Smooth muscle cell (in vitro differentiated cells): ENCODE data around the gene SMARCA1. TPM values are rescaled to one million over a fixed set of nuclear protein-coding genes. Genes with fewer than 3 reads are reported as not detected.

Source experiments
- DNase-seq: peaks from one replicate; lab custom pipeline; 2025; ENCODE audit not compliant: unreplicated experiment; lab: John Stamatoyannopoulos, UW
- H2AFZ ChIP-seq: fragments of 200-600 bp; sonication (generic); 2 replicates; pipeline ENCODE4 v1.6.0; 2016; ENCODE audit warnings: antibody characterized with exemption, low read depth, mild to moderate bottlenecking
- H3F3A ChIP-seq: fragments of 200-600 bp; sonication (generic); 2 replicates; pipeline ENCODE4 v1.6.0; 2017; ENCODE audit warnings: antibody characterized with exemption, low read depth
- H3K27ac ChIP-seq: fragments of 200-600 bp; sonication (generic); 2 replicates; pipeline ENCODE4 v1.5.1; 2016; ENCODE audit warnings: low read depth, mild to moderate bottlenecking
- H3K27me3 ChIP-seq: fragments of 200-600 bp; sonication (generic); 2 replicates; pipeline ENCODE4 v1.6.1; 2016; ENCODE audit warnings: low read depth, mild to moderate bottlenecking
- H3K36me3 ChIP-seq: fragments of 200-600 bp; sonication (generic); 2 replicates; pipeline ENCODE4 v1.5.1; 2016; ENCODE audit warnings: low read depth
- H3K4me1 ChIP-seq: fragments of 200-600 bp; sonication (generic); 2 replicates; pipeline ENCODE4 v1.5.1; 2016; ENCODE audit warnings: low read depth
- H3K4me2 ChIP-seq: fragments of 200-600 bp; sonication (generic); 2 replicates; pipeline ENCODE4 v1.6.0; 2016; ENCODE audit warnings: mild to moderate bottlenecking
- H3K4me3 ChIP-seq: fragments of 200-600 bp; sonication (generic); 2 replicates; pipeline ENCODE4 v1.5.1; 2016; ENCODE audit warnings: mild to moderate bottlenecking
- H3K79me2 ChIP-seq: fragments of 200-600 bp; sonication (generic); 2 replicates; pipeline ENCODE4 v1.6.0; 2016; ENCODE audit warnings: low read depth, mild to moderate bottlenecking
- H3K9ac ChIP-seq: fragments of 200-600 bp; sonication (generic); 2 replicates; pipeline ENCODE4 v1.6.0; 2016; ENCODE audit warnings: low read depth
- H3K9me3 ChIP-seq: fragments of 200-600 bp; sonication (generic); replicated peaks from 2 replicates; pipeline ENCODE4 v1.5.1; 2016; ENCODE audit warnings: low read depth
- H4K20me1 ChIP-seq: fragments of 200-600 bp; sonication (generic); 2 replicates; pipeline ENCODE4 v1.6.0; 2016; ENCODE audit warnings: low read depth
- WGBS: methylation state at CpG from one replicate; pipeline ENCODE4 v1.1.7; 2016; ENCODE audit warnings: low lambda C conversion rate; 5-methylcytosine and 5-hydroxymethylcytosine counted together
- polyA plus RNA-seq: library from polyadenylated mRNA; unstranded; fragments of >200 nt; fragmentation: Nextera tagmentation; extraction: Ambion mirVana; gene quantifications from 2 replicates; pipeline ENCODE4 v1.2.1, GENCODE V29; 2016
- total RNA-seq: library from RNA; depleted of rRNA; stranded (reverse); fragments of >200 nt; gene quantifications from 2 replicates; pipeline ENCODE4 v1.2.3, GENCODE V29; 2014
- TF ChIP-seq, protein P1 (sequence below): fragments of 200-600 bp; sonication (generic); IDR thresholded peaks from 2 replicates; pipeline ENCODE4 v1.5.1; 2017; ENCODE audit warnings: borderline replicate concordance, mild to moderate bottlenecking, antibody characterized with exemption; ENCODE audit not compliant: insufficient read depth, poor library complexity, severe bottlenecking

Gene SMARCA1
- total and polyA plus RNA-seq, 2 experiments from 2014 or later: 60.9 to 91.5 TPM

DNA sequence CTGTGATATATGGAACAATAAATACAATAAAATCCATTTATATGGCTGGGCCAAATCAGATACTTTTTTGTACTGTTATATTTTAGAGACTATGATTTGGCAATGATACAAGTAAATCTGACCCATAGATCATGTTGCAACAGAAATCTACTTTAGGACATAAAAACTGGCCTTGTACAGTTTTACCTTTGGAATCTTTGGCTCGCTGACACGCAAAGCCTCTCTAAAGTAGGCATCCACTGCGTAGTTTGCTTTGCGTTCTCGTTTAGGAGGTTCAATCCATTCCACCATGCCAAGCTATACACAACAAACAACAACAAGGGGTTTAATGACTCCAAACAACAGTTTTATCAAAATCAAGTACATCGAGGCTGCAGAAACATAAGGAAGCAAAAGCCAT is 42.4 kb downstream of the SMARCA1 start:
- Histone ChIP-seq H3K27me3 (no peaks in the 10 kb centered on the region), H3K4me2 (no peak overlapping the region), H2AFZ (no peak overlapping the region), H3F3A (no peaks in the 10 kb centered on the region), H3K4me3 (no peak overlapping the region), H3K9me3 (no peaks in the 10 kb centered on the region), H3K36me3 (peaks cover 5% of the 10 kb centered on the region), H3K27ac (no peak overlapping the region), H3K4me1 (no peaks in the 10 kb centered on the region), H3K79me2 (no peaks in the 10 kb centered on the region), H4K20me1 (no peaks in the 10 kb centered on the region), H3K9ac (no peak overlapping the region)
- WGBS: 90% methylated on average over 6 of the region's 6 CpGs
- TF ChIP-seq, protein P1, sequence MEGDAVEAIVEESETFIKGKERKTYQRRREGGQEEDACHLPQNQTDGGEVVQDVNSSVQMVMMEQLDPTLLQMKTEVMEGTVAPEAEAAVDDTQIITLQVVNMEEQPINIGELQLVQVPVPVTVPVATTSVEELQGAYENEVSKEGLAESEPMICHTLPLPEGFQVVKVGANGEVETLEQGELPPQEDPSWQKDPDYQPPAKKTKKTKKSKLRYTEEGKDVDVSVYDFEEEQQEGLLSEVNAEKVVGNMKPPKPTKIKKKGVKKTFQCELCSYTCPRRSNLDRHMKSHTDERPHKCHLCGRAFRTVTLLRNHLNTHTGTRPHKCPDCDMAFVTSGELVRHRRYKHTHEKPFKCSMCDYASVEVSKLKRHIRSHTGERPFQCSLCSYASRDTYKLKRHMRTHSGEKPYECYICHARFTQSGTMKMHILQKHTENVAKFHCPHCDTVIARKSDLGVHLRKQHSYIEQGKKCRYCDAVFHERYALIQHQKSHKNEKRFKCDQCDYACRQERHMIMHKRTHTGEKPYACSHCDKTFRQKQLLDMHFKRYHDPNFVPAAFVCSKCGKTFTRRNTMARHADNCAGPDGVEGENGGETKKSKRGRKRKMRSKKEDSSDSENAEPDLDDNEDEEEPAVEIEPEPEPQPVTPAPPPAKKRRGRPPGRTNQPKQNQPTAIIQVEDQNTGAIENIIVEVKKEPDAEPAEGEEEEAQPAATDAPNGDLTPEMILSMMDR: no peak
- DNase-seq: no peak

DNA sequence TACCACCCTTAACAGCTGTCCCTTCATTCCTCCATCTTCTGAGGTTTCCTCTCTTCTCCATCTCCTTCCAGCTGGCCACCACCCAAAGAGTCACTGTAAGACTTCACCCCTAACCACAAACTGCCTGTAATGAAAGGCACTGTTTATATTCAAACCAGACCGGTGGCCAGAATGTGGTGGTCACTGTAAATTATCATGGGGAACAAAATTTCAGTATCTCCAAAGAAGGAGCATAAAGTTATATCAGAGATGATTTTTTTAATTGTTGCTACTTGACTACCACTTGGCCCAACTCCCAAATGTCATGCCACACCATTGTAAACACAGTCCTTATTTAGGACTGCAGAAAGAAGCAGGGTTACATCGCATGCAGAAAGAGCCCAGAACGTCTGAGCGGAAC is 44.8 kb downstream of the SMARCA1 start:
- Histone ChIP-seq H3K27me3 (no peaks in the 10 kb centered on the region), H2AFZ (no peak overlapping the region), H3K27ac (no peak overlapping the region), H3F3A (no peaks in the 10 kb centered on the region), H3K79me2 (no peaks in the 10 kb centered on the region), H3K4me3 (no peak overlapping the region), H3K9ac (no peak overlapping the region), H3K4me1 (no peaks in the 10 kb centered on the region), H3K36me3 (peaks cover 2% of the 10 kb centered on the region), H4K20me1 (no peaks in the 10 kb centered on the region), H3K4me2 (no peak overlapping the region), H3K9me3 (no peaks in the 10 kb centered on the region)
- TF ChIP-seq, protein P1: no peak
- no peak for DNase-seq
- 68% methylated on average over 4 of the region's 4 CpGs for WGBS

DNA sequence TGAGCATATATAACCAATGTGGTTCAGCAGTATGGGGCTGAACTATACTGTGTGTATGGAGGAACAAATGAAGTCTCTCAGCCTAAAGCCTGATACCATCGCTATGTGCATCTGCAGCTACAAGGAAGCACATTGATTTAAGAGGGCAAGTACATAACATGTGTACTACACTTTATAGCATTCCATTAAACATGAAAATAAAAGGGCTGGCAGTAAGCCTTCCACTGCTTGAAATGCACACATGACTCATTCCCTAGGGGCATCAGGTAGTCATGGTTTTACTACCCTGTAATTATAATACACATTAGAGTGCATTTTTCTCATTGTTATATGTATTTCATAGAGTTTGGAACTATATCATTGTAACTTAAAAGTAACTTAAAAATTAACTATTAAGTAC is 51.2 kb downstream of the SMARCA1 start:
- no peak overlapping the region for H3K4me2 ChIP-seq
- H3K27ac ChIP-seq: no peak overlapping the region
- TF ChIP-seq, protein P1: no peak
- H3F3A ChIP-seq: no peaks in the 10 kb centered on the region
- no peak overlapping the region for H3K9ac ChIP-seq
- H3K4me3 ChIP-seq: no peak overlapping the region
- no peak overlapping the region for H2AFZ ChIP-seq
- no peaks in the 10 kb centered on the region for H3K4me1 ChIP-seq
- H4K20me1 ChIP-seq: no peaks in the 10 kb centered on the region
- 69% methylated on average over 1 of the region's 1 CpG for WGBS
- no peaks in the 10 kb centered on the region for H3K79me2 ChIP-seq
- H3K36me3 ChIP-seq: peaks cover 12% of the 10 kb centered on the region
- DNase-seq: no peak
- no peaks in the 10 kb centered on the region for H3K27me3 ChIP-seq
- no peaks in the 10 kb centered on the region for H3K9me3 ChIP-seq

DNA sequence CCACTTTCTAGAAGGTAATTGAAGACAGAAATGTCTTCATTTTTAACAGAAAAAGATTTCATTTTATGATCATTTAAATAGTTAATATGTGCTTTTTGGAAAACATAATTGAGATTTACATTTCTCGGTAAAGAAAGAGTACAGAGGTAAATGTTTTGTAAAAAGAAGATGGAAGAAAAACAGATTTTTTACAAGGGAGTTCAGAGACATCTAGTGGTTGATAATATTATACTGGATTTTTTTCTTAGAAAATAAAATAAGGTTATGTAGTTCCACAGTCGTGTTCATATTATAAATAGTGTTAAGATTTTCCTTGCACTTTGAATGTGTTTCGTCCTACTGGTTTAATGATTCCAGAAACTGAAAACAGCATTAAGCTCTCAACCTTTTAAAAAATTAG is 60.6 kb downstream of the SMARCA1 start:
- Histone ChIP-seq H3K4me3 (no peak overlapping the region), H3K27me3 (no peaks in the 10 kb centered on the region), H3K9ac (no peak overlapping the region), H3K4me1 (no peaks in the 10 kb centered on the region), H3K36me3 (peaks cover 19% of the 10 kb centered on the region), H3K27ac (no peak overlapping the region), H3F3A (no peaks in the 10 kb centered on the region), H2AFZ (no peak overlapping the region), H3K79me2 (no peaks in the 10 kb centered on the region), H4K20me1 (no peaks in the 10 kb centered on the region), H3K4me2 (no peak overlapping the region), H3K9me3 (no peaks in the 10 kb centered on the region)
- DNase-seq: no peak
- 74% methylated on average over 3 of the region's 3 CpGs for WGBS
- TF ChIP-seq, protein P1: peak; percentile 20
